Vagina (tissue), 2 donors: Measurements from ENCODE around the gene C1QTNF1.

Source experiments
- POLR2A ChIP-seq, 2 donors: fragments of 450-650 bp; IDR thresholded peaks; one replicate each; pipeline ENCODE4 v1.6.1; 2017; ENCODE audit warnings: antibody characterized with exemption in 2 of 2, mild to moderate bottlenecking in 2 of 2, moderate library complexity in 2 of 2
- POLR2AphosphoS5 ChIP-seq, 2 donors: sonication (generic); formaldehyde crosslinking; IDR thresholded peaks; one replicate each; pipeline ENCODE4 v1.9.0; 2017; ENCODE audit warnings: antibody characterized with exemption in 2 of 2, mild to moderate bottlenecking in 2 of 2, low read depth in 1 of 2; ENCODE audit not compliant: insufficient read depth in 1 of 2
- TF ChIP-seq, protein P1 (sequence below), 3 experiments: fragments of 450-650 bp in 2 of 3; fragments of 200-600 bp in 1 of 3; sonication (generic) in 1 of 3; IDR thresholded peaks; one replicate each; pipeline ENCODE4 v1.5.1; 2017 to 2019; ENCODE audit warnings: antibody characterized with exemption in 3 of 3, mild to moderate bottlenecking in 2 of 3, moderate library complexity in 2 of 3

DNA sequence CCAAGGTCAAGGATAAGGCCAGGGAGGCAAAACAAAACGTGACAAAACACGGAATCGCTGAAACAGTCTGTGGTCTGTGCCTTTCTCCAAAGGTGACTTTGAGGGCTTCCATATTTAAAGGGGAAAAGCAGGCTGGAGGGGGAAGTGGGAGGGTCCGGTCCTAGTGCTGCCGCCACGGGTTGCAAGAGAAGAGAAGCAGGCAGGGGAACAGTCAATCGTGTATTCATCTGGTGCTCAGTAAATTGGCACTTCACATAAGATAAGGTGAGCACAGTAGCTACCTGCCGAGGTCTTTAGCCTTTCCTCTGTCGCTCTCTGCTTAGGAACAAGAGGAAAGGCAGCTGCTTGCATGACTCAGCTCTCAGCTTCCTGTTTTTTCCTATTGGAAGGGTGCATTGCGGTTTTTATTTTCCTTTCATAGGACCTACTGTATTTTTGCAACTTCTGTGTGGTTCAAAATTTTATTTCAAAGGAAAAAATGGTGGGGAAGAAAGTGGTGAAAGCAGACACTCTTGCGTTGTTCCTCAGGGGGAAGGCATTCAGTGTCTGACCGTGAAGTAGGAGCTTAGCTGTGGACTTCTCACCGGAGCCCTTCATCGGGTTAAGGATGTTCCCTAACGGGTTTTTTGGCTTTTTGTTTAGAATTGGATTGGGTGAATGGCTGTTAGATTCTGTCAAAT, 37.2 kb upstream of the C1QTNF1 start:
- TF ChIP-seq POLR2A (IDR thresholded peaks at IDR 0.05): no peak
- TF ChIP-seq, protein P1, sequence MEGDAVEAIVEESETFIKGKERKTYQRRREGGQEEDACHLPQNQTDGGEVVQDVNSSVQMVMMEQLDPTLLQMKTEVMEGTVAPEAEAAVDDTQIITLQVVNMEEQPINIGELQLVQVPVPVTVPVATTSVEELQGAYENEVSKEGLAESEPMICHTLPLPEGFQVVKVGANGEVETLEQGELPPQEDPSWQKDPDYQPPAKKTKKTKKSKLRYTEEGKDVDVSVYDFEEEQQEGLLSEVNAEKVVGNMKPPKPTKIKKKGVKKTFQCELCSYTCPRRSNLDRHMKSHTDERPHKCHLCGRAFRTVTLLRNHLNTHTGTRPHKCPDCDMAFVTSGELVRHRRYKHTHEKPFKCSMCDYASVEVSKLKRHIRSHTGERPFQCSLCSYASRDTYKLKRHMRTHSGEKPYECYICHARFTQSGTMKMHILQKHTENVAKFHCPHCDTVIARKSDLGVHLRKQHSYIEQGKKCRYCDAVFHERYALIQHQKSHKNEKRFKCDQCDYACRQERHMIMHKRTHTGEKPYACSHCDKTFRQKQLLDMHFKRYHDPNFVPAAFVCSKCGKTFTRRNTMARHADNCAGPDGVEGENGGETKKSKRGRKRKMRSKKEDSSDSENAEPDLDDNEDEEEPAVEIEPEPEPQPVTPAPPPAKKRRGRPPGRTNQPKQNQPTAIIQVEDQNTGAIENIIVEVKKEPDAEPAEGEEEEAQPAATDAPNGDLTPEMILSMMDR (IDR thresholded peaks at IDR 0.05): no peak
- TF ChIP-seq POLR2AphosphoS5 (IDR thresholded peaks at IDR 0.05; ENCODE audit: insufficient read depth in 1 of 2, low read depth in 1 of 2): peak in 1 of 2 donors; percentile 56
